GM06990 (cell line): Measurements from ENCODE around the gene GRAP2.

ENCODE experiments used
- DNase-seq: peaks from one replicate; pipeline ENCODE4 v3.0.0-alpha.2; 2011; ENCODE audit not compliant: insufficient read length; ENCODE audit errors: extremely low read depth
- H3K27me3 ChIP-seq: replicated peaks from 2 replicates; pipeline ENCODE4 v1.6.0; 2011; ENCODE audit warnings: low read length; ENCODE audit not compliant: control insufficient read depth, insufficient read depth
- H3K36me3 ChIP-seq: 2 replicates; pipeline ENCODE4 v1.5.1; 2011; ENCODE audit warnings: low read length; ENCODE audit not compliant: control insufficient read depth, insufficient read depth
- H3K4me3 ChIP-seq: replicated peaks from 2 replicates; pipeline ENCODE4 v1.5.1; 2011; ENCODE audit warnings: low read depth, mild to moderate bottlenecking, control low read depth, low read length
- TF ChIP-seq, protein P1 (sequence below): IDR thresholded peaks from 2 replicates; pipeline ENCODE4 v1.5.1; 2011; ENCODE audit warnings: low read length, control low read depth, mild to moderate bottlenecking, inconsistent platforms; ENCODE audit not compliant: insufficient read depth, poor library complexity, severe bottlenecking

Gene GRAP2

DNA sequence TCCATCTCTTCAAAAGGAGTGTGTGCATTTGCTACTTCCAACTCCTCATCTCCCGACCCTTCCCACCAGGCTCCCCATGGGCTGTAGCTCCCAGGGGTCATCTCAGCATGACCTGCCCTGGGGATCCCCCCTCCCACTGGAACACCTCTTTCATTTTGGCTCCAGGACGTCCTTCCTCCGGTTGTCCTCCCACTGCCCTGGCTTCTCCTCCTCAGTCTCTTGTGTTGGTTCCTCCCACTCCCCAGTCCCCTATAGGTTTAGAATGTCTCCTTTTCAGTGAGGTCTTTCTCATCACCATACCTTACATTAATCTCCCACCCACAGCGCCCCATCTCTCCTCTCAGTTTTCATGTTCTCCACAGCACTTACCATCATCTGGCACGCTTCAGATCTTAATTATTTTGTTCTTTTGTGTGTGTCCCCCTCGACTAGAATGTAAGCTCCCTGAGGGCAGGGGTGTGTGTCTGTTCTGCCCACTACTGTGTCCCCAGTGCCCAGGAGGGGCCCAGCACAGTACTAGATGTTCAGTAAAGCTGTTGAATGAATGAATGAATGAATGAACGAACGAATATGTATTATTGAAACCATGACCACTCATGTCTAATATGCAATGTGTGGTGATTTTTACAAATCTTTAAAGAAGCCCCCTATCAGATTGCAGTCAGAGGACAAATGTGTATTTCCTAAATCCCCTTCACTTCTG is 57.3 kb downstream of the GRAP2 start:
- DNase-seq = no peak
- peaks cover 1% of the 10 kb centered on the region; the same call in 1 of the 2 replicates for H3K36me3 ChIP-seq
- H3K4me3 ChIP-seq = no peak overlapping the region
- TF ChIP-seq, protein P1, sequence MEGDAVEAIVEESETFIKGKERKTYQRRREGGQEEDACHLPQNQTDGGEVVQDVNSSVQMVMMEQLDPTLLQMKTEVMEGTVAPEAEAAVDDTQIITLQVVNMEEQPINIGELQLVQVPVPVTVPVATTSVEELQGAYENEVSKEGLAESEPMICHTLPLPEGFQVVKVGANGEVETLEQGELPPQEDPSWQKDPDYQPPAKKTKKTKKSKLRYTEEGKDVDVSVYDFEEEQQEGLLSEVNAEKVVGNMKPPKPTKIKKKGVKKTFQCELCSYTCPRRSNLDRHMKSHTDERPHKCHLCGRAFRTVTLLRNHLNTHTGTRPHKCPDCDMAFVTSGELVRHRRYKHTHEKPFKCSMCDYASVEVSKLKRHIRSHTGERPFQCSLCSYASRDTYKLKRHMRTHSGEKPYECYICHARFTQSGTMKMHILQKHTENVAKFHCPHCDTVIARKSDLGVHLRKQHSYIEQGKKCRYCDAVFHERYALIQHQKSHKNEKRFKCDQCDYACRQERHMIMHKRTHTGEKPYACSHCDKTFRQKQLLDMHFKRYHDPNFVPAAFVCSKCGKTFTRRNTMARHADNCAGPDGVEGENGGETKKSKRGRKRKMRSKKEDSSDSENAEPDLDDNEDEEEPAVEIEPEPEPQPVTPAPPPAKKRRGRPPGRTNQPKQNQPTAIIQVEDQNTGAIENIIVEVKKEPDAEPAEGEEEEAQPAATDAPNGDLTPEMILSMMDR = no peak
- H3K27me3 ChIP-seq = no peaks in the 10 kb centered on the region

DNA sequence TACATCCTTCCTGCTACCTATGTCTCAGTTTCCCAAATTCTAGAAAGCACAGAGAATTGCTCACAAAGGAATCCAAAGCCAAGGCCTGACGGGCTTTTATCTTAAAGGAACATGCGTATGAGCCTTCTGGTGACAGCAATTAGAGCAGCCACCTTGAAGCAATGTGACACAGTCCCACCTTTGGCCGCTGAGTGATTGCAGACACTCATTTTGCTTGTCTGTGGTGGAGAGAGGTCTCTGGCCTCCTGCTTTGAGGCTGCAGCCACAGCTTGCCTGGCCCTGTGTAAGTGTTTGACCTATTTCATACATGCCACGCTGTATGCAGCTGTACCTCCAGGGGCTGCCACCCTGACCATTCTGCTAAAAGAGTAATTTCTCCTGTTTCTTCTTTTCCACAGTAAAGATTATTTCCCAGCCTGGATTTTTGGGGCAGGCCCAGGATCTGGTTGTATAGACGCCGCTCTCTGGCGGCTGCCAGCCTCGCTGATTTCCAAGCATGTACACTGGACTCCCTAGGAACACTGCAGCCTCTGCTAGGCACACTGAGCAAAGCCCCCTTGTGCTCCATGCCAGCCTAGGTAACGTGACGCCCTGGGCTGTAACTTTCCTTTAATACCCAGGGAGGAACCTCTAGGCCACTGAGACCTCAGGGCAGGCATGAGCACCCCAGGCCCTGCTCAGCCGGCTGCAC is 58.2 kb downstream of the GRAP2 start:
- Histone ChIP-seq H3K4me3 (no peak overlapping the region), H3K36me3 (peaks cover 1% of the 10 kb centered on the region; the same call in 1 of the 2 replicates)
- no peak for DNase-seq

DNA sequence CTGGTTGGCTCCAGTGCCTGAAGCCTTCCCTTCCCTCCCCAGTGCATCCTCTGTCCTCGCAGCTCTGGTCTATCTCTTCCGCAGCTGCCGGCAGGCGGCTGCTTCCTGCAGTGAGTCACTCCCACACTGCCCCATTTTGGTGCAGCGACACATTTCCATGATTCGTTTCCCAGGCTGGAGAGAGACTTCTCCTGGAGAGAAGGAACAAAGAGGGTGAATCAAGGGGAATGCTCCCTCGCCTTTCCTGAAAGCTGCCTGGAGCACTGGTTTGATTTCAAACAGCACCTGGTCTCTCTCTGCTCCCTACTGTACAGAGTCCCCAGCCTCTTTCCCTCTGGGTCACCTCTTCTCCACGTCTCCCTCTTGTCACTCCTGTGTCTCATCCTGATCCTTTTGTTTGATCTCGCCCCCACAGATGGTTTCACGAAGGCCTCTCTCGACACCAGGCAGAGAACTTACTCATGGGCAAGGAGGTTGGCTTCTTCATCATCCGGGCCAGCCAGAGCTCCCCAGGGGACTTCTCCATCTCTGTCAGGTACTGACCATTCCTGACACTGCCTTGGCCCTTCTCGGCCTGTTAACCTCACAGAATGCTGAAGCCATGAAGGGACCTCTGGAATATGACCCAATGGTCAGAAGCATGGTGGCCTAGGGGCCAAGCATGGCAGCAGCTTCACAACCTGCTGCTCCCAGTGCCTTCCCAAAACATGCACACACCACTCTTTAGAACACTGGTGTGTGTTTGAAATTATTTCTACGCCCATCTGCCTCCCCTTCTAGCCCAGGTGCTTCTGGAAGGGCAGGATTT is 59.0 kb downstream of the GRAP2 start, which contains the start of gene TMA7B:
TMA7B (plus strand) TSS at position 758 of the 808 bp plus-strand sequence. CDS start 3,978 bp downstream, outside the sequence.
- Histone ChIP-seq H3K4me3 (no peak within 1 kb of the TSS), H3K27me3 (no peaks in the 10 kb centered on the region), H3K36me3 (peaks cover 1% of the 10 kb centered on the region; the same call in 1 of the 2 replicates)
- TF ChIP-seq, protein P1 = no peak
- no peak for DNase-seq

More for the DNA sequence above, 58.2 kb downstream of the GRAP2 start:
- H3K27me3 ChIP-seq = no peaks in the 10 kb centered on the region
- TF ChIP-seq, protein P1 = no peak

DNA sequence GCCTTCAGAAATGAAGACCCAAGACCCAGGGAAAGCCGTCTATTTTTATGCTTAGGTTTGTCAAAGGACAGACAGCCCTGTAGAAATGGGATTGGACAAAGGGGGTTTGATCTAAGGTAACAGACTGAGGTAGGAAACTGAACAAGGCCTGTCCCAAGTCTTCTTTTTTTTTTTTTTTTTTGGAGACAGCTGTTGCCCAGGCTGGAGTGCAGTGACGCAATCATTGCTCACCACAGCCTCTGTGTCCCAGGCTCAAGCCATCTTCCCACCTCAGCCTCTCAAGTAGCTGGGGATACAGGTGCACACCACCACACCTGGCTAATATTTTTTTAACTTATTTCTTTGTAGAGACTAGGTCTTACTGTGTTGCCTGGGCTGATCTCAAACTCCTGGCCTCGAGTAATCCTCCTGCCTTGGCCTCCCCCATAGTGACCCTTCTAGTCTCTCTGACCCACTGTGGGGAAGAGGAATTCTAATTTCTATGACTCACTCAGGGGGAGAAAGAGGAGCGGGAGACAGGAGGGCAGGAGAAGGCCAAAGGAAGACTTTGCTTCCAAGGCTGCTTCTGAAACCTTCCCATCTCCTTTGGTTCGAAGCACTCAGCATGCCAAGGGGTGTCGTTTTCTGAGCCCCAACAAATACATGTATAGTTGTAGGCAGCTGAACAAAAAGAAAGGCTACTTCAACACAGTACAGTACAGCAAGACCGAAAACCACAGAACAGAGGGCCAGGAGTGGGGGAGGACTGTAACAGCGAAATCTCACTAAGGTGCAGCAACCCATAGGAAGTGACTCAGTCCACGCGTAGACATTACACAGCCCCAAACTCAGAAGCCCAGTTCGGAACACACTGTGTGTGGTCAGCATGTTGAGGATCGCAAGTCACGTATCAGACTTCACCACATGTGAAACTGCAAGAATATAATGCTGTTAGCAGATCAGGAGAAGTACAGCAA is 60.2 kb downstream of the GRAP2 start:
- Histone ChIP-seq H3K27me3 (no peaks in the 10 kb centered on the region), H3K4me3 (no peak overlapping the region)

More for the DNA sequence above, 60.2 kb downstream of the GRAP2 start:
- peak; percentile 76 for DNase-seq
- H3K36me3 ChIP-seq = peaks cover 1% of the 10 kb centered on the region; the same call in 1 of the 2 replicates
- TF ChIP-seq, protein P1 = no peak
